ENCODE data around the gene SOCS2. TPM values are rescaled to one million over a fixed set of nuclear protein-coding genes. Genes with fewer than 3 reads are reported as not detected.
"Not testable (repeated sequence)": the region's sequence is repeated elsewhere in the genome, so short reads cannot be mapped to it uniquely, and the experiment has no call there.

SOCS2 gene
- polyA plus RNA-seq, 4 donors, result 34.1 to 44.3 (median 40.0) TPM

DNA sequence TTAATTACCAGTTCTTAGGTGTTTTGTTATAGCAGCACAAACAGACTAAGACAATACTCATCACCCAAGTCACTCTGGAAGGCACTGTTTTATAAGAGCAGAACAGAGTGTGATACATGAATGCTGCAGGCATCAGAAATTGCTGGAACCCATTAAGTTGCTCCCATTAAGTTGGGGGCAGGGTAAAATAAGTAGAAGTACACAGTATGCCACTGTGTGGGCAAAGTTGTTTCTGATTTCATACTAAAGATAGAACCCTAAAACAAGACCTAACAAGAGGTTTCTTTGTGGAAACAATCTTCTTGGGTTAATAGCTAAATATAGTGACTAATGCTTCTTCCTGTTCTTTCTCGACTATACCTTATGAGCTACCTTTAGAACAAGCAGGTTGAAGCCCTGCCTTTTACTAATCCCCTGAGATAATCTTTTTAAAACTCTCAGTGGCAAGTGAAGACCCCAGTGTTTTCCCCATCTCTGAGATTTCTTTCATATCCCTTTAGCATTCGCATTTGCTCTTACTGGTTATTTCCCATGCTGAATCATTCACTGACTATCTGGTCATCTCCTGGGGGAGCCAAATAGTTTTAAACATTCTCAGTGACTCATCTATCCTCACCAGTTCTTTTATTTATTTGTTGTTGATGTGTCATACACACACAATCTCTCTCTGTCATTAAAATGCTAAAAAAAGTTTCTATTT lies 52.3 kb downstream of the SOCS2 start:
- no peak for DNase-seq (ENCODE audit: low read depth in 4 of 4, low spot score in 3 of 4)

DNA sequence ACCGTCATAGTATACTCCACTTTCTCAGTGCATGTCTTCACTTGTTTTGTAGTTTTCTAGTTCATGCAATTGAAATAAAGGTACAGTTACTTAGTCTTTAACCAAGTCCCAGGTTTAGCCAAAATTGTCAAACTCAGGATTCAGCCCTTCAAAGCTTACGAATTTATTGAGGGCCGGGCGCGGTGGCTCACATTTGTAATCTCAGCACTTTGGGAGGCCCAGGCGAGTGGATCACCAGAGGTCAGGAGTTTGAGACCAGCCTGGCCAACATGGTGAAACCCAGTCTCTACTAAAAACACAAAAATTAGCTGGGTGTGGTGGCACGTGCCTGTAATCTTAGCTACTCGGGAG lies 52.8 kb downstream of the SOCS2 start:
- DNase-seq (ENCODE audit: low read depth in 4 of 4, low spot score in 3 of 4), result not testable (repeated sequence)

- no peak for DNase-seq (ENCODE audit: low read depth in 4 of 4, low spot score in 3 of 4)
These were observed 53.7 kb downstream of the SOCS2 start for GRCh38 chr12:93626160-93626559.

Other genes starting within 250 kb of the SOCS2 start
- 100 to 1,000 TPM; 118 to 170 (median 155) TPM for gene NUDT4, start 194.8 kb upstream of the SOCS2 start, polyA plus RNA-seq (ENCODE audit: insufficient read length in 4 of 4)
- gene UBE2N, start 130.7 kb upstream of the SOCS2 start, polyA plus RNA-seq (ENCODE audit: insufficient read length in 4 of 4), result 100 to 1,000 TPM; 158 to 178 (median 172) TPM
- 10 to 100 TPM; 70.3 to 96.9 (median 84.0) TPM for gene MRPL42, start 105.2 kb upstream of the SOCS2 start, polyA plus RNA-seq (ENCODE audit: insufficient read length in 4 of 4)
- gene CRADD, start 104.7 kb downstream of the SOCS2 start, polyA plus RNA-seq (ENCODE audit: insufficient read length in 4 of 4), result 10 to 100 TPM; 11.3 to 16.2 (median 14.2) TPM